ENCODE data around the gene CARNS1. TPM values are rescaled to one million over a fixed set of nuclear protein-coding genes. Genes with fewer than 3 reads are reported as not detected.

CARNS1 gene
- total RNA-seq, 1 donor from 2014 or later: 0.47 TPM

- intact Hi-C loops (cut with micrococcal nuclease): no loop called here
These were observed 6.2 kb upstream of the CARNS1 start for GRCh38 chr11:67409261-67409666.

GRCh38 chr11:67409781-67410368, 5.6 kb upstream of the CARNS1 start:
- intact Hi-C loops (cut with micrococcal nuclease): no loop called here

- intact Hi-C loops (cut with micrococcal nuclease): no loop called here
These were observed 5.1 kb upstream of the CARNS1 start for GRCh38 chr11:67410369-67410831.

- intact Hi-C loops (cut with micrococcal nuclease): no loop called here
These were observed 4.3 kb upstream of the CARNS1 start for GRCh38 chr11:67410984-67411784.

GRCh38 chr11:67411785-67412152, 3.7 kb upstream of the CARNS1 start:
- intact Hi-C loops (cut with micrococcal nuclease): no loop called here

- intact Hi-C loops (cut with micrococcal nuclease): no loop called here
These were observed 2.8 kb upstream of the CARNS1 start for GRCh38 chr11:67412495-67413179.

GRCh38 chr11:67413266-67413849, 2.1 kb upstream of the CARNS1 start:
- intact Hi-C loops (cut with micrococcal nuclease): no loop called here

GRCh38 chr11:67416416-67417335, 1.2 kb downstream of the CARNS1 start:
- intact Hi-C loops (cut with micrococcal nuclease): no loop called here

GRCh38 chr11:67417425-67417824, 1.9 kb downstream of the CARNS1 start:
- intact Hi-C loops (cut with micrococcal nuclease): no loop called here

GRCh38 chr11:67418476-67419281, 3.2 kb downstream of the CARNS1 start:
- intact Hi-C loops (cut with micrococcal nuclease): no loop called here

- intact Hi-C loops (cut with micrococcal nuclease): no loop called here
These were observed 4.0 kb downstream of the CARNS1 start for GRCh38 chr11:67419325-67420049.

- intact Hi-C loops (cut with micrococcal nuclease): no loop called here
These were observed 4.7 kb downstream of the CARNS1 start for GRCh38 chr11:67420147-67420645.

- intact Hi-C loops (cut with micrococcal nuclease): loop anchor here (1.0 kb wide), 4 partner anchors 18 to 87 kb away; partner anchors contain the start of genes AIP, CDK2AP2 and TMEM134
These were observed 5.4 kb downstream of the CARNS1 start for GRCh38 chr11:67420646-67421429.

GRCh38 chr11:67421430-67422031, 6.1 kb downstream of the CARNS1 start:
- intact Hi-C loops (cut with micrococcal nuclease): loop anchor here (1.0 kb wide), 4 partner anchors 18 to 87 kb away; partner anchors contain the start of genes AIP, CDK2AP2 and TMEM134

GRCh38 chr11:67422891-67423290, 7.4 kb downstream of the CARNS1 start:
- intact Hi-C loops (cut with micrococcal nuclease): no loop called here

- intact Hi-C loops (cut with micrococcal nuclease): no loop called here
These were observed 8.0 kb downstream of the CARNS1 start for GRCh38 chr11:67423466-67423865.

- intact Hi-C loops (cut with micrococcal nuclease): no loop called here
These were observed 8.6 kb downstream of the CARNS1 start for GRCh38 chr11:67423891-67424613.
